Stimulated activated CD8-positive, alpha-beta memory T cell treated with anti-CD3 and anti-CD28 coated beads, Interleukin-15, amount 100 ng/mL, for 24 hours (primary cell): Measurements from ENCODE around the gene CELSR1.

Experiments used
- DNase-seq: peaks from one replicate; pipeline ENCODE4 v3.0.0-alpha.2; 2020; ENCODE audit warnings: low read depth

Gene CELSR1

GRCh38 chr22:46553189-46553588 is 15.8 kb upstream of the CELSR1 start:
- DNase-seq, result no peak

- DNase-seq, result no peak
Measured at GRCh38 chr22:46551996-46552395, 14.6 kb upstream of the CELSR1 start.

DNA sequence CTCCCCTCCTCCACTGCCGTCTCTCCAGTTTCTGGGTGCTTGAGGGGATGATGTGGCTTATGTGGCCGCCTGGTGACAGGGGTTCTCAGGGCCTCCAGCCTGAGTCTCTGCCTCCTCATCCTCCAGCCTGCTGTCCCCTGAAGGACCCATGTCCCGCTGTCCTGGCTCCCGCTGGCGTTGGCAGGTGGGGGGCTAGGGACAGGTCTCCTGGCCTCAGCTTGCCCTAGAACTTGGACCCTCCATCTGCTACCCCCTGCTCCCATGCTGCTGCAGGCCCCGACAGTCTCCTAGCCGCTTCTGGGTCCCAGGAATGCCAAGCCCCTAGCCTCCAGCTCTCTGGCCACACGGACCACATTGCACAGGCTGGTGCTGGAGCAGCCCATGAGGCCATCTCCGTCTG is 13.9 kb upstream of the CELSR1 start:
- no peak for DNase-seq

DNA sequence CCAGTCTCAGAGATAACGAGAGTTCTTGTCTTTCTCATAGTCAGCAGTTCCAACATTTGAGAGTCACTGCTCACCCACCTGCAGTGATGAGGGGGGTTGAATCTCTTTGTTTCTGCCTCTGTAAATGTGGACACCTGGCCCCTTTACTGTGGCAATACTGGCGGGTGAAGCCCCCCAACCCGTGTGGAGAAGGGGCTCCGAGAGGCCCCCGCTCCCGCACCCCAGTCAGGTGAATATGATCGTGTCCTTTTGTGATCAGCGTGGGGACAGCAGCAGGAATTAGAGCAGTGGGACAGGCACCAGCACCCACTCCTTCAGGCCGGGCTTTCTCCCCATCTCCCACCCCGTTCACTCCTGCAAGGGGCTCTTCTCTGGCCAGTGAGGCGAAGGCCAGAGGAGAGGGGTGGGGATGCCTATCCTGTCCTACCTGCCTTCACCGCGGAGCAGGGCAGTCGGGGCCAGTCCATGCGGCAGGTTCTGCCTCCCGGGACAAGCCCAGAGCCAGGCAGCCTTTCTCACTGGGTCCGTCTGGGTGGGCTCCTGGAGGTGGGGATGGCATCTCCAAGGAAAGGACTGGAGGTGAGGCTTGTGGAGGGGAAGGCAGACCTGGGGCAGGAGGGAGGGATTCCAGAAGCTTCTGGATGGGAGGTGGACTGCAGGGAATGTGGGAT is 12.7 kb upstream of the CELSR1 start:
- DNase-seq, result no peak

DNA sequence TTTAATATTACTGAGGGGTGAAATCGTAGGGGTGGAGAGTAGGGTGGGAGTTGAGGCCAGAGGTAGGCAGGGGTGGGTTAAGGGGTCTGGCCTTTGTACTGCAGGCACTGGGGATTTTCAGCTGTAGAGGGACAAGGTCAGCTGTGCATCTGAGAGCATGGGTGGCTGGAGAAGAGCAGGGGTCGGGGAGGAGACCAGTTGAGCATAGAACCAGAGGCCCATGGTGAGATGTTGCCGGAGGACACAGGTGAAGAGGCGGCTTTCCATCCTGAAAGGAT is 12.1 kb upstream of the CELSR1 start:
- no peak for DNase-seq

GRCh38 chr22:46547883-46548244 is 10.4 kb upstream of the CELSR1 start:
- DNase-seq, result no peak

- no peak for DNase-seq
Measured at GRCh38 chr22:46547179-46547882, 9.9 kb upstream of the CELSR1 start.

DNA sequence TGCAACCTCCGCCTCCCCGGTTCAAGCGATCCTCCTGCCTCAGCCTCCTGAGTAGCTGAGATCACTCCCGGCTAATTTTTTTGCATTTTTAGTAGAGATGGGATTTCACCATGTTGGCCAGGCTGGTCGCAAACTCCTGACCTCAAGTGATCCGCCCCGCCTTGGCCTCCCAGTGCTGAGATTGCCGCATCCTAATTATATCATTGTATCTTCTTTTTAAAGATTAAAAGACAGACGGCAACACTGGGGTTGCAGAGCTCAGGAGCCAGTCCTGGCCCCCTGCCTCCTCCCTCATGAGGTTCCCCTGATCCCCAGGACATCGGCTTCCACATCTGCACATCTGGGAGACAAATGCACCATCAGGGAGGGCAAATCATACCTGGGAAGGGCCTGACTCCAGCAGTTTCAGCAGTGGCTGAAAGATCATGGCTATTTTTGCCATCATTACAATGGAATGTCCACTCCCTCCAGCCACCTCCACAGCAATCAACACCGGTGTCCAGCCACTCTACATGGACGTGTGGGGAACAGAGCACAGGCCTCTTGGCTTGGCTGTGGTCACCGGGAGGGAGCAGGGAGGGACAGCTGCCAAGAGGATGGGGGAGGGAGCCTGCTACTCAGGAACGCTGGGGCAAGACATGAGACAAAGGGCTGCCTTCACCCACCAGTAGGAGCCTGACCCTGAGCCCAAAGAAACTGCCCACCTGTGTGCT is 9.2 kb upstream of the CELSR1 start:
- no peak for DNase-seq

GRCh38 chr22:46545086-46545792 is 7.8 kb upstream of the CELSR1 start:
- DNase-seq, result no peak

- peak; percentile 48 for DNase-seq
Measured at GRCh38 chr22:46542011-46542985, 4.9 kb upstream of the CELSR1 start.

DNA sequence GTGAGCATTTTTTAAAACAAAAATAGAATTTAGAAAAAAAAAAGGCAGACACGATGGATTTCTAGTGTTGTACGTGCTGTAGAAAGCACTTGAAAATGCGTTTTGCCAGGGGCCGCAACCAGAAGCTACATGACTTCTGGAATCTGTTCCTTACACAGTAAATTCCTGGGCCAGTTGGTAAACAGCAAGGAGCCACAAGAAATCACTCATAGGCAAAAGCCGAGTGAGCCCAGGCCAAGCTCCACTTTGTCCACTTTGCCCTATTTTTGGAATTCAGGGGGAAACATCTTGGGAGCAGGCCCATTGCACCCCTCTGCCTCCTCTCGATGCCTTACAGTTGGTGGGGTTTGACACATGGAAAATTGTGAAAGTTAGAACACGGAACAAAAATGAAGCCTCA is 4.1 kb upstream of the CELSR1 start:
- DNase-seq, result no peak

DNA sequence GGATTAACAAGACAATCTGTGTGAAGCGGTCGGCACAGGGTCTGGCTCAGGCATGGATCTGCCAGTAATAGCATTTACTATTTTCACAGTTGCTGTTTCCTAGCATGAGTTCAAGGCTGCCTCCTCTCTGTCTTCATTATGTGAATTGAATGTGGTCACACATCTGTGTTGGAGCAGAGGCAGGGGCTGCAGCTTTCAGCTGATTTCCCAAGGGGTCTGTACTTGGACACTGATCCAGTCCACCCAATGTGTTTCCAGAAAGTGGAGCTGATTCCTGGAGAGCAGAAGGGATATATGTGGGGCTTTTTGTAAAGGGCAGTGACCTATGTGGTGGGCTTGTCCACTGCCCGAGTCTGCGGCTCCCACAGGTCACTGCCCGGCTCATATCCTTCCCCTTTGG is 3.5 kb upstream of the CELSR1 start:
- no peak for DNase-seq

GRCh38 chr22:46539169-46539568 is 1.7 kb upstream of the CELSR1 start:
- DNase-seq, result no peak

DNA sequence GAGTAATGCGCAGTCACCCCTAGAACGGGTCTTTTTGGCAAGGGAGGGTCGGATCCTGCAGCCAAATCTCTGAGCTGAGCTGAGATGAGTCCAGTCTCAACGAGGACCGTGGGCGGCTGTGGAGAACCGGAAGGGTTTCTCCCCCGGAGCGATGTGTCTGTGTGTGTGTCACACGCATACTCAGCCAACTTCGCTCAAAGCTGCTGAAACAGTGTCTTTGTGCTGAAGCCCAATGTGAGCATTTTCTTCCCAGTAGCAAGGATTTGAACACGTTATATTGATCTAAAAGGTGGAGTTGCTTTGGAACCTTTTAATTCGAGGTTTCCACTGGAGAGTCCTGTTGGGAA is 1.4 kb upstream of the CELSR1 start:
- no peak for DNase-seq

DNA sequence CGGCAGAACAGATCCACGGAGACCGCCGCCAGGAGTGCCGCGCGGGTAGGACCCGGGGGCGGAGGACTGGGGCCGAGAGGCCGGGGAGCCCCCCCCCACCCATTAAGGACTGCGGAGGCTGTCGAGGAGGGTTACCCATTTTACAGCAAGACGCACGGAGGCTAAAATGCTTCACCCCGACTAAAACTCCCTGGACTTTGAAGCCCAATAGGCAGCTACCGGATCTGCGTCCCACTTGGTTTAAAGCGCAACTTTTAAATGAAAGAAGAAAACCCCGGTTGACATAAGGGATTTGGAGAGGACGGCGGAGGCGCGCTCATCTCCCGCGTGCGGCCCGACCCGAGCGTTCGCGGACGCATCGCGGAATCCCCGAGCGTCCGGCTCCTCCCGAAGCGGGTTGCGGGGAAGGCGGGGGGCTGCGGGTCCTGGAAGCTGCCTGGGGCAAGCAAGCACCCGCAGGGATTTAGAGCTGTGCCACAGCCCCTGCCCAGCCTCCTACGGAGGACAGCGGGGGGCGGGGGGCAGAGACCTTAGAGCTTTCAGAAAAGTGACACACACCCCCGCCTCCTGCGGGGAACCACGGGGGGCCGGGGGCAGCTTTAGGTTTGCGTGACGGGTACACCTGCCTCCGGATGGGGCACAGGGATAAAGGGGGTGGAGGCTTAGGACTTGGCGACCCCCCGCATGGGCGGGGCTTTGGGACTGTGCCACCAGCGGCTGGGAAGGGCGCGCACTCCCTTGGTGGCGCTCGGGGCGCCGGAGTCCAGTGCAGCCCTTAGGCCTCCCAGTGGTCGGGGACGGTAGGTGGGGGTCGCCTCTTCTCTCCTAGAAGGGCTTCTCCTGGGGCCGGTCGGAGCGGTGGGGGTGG is 760 bp upstream of the CELSR1 start:
- no peak for DNase-seq

DNA sequence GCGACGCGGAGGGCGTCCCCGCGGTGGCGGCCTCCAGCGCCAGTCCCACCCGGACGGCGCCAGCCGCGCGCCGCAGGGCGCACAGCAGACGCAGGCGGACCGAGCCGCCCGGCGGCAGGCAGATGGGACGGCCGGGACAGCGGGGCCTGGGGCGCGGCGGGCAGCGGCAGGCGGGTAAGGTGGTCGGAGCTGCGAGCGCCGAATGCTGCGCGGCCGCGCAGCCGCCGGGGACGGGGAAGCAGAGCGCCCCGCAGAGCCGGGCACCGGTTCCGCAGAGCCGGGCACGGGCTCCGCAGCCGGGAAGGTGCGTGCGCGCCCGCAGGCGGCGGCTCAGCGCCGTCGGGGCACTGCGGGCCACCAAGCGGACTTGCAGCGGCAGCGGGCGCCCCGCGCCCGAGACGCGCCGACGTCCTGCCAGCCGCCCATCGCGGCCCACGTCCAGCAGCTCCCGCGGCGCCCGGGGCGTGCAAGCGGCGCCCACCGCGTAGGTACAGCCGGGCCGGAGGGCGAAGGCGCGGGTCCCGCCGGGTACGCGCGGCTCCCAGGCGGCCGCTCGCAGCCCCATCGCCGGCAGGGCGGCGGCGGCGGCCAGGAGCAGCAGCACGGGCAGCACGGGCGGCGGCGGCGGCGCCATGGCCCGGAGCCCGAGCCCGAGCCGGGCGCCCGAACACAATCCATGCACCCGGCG is 739 bp downstream of the CELSR1 start:
- DNase-seq, result no peak

DNA sequence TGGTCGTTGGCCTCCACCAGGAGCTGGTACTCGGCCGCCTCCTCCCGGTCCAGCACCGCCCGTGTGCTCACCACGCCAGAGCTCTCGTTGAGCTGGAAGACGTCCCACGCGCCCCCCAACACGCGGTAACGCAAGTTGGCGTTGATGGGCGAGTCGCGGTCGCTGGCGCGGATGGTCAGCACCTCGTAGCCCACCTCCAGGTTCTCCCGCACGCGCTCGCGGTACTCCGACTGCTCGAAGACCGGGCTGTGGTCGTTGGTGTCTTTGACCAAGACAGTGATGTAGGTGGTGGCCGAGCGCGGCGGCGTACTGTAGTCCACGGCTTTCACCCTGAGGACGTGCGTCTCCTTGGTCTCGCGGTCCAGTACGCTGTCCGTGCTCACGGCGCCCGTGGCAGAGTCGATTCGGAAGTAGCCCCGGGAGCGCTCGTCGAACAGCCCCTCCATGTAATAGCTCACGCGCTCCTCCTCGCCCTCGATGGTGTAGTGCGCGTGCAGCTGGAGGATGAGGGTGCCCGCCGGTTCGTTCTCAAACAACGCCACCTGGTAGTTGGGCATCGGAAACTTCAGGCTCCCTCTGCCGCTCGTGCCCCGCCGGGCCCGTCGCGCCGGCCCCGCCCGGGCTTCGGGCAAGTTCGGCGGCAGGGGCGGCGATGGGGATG is 1.4 kb downstream of the CELSR1 start:
- no peak for DNase-seq

DNA sequence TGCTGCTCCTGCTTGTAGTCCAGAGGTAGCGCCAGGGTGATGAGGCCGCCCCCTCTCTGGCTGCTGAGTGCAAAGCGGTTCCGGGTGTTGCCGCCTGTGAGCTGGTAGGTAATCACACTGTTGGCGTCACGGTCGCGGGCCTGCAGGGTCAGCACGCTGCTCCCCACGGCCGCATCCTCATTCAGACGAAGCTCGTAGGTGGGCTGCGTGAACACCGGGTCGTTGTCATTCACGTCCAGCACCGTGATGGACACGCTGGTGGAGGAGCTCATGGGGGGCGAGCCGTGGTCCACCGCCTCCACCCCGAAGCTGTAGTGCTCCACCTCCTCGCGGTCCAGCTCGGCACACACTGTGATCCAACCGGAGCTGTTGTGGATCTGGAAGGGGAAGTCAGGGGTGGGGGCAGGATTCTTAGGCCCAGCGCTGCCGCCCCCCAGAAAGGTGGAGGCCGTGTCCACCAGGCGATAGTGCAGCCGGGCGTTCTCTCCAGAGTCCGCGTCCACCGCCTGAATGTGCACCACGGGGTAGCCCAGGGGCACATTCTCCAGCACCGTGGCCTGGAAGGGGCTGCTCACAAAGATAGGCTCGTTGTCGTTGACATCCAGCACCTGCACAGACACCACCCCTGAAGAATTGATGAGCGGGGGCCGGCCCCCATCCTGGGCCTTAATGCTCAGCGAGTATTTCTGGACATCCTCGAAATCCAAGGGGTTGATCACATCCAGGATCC is 2.4 kb downstream of the CELSR1 start:
- no peak for DNase-seq

DNA sequence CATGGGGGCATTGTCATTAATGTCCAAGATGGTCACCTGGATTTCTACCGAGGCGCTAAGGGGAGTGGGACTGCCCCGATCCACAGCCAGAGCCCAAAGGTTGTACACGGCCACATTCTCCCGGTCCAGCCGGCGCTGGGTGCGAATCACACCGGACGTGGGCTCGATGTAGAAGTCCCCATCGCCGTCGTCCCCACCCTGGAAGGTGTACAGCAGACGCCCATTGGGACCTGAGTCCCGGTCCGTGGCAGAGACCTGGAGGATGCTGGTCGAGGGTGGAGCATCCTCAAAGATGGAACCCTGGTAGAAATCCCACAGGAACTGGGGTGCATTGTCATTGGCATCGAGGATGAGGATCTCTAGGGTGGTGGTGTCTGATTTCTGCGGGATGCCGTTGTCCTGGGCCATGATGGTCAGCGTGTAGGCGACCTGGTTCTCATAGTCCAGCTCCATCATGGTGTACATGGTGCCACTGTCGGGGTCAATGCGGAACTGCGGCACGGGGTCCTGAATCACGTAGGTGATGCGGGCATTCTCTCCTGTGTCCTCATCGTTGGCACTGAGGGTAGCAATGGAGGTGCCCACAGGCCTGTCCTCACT is 3.1 kb downstream of the CELSR1 start:
- no peak for DNase-seq
